Measurements from ENCODE around the gene MAPK8IP2. TPM values are rescaled to one million over a fixed set of nuclear protein-coding genes. Genes with fewer than 3 reads are reported as not detected.

Gene MAPK8IP2
- total RNA-seq, 4 donors from 2014 or later, result 0.39 to 0.85 (median 0.47) TPM

GRCh38 chr22:50587407-50587806 is 13.2 kb upstream of the MAPK8IP2 start:
- no peak for TF ChIP-seq CTCF (IDR thresholded peaks at IDR 0.05 in 4 of 5, conservative IDR thresholded peaks at IDR 0.05 in 1 of 5)
- no peak for TF ChIP-seq POLR2A (IDR thresholded peaks at IDR 0.05)
- Histone ChIP-seq H3K27ac (no peak overlapping the region), H3K4me1 (peaks cover 6 to 10% of the 10 kb centered on the region in 2 donors), H3K36me3 (no peaks in the 10 kb centered on the region), H3K9me3 (no peaks in the 10 kb centered on the region), H3K27me3 (no peaks in the 10 kb centered on the region), H3K4me3 (no peak overlapping the region)
- in situ Hi-C loops (cut with MboI; ENCODE audit: low sequenced_read_pairs in 4 of 4) (no loop called here), intact Hi-C loops (cut with DNase I; ENCODE audit: low total_unique reads) (no loop called here)
- DNase-seq (no peak), ATAC-seq (no peak)

GRCh38 chr22:50595189-50595588 is 5.4 kb upstream of the MAPK8IP2 start:
- Histone ChIP-seq H3K27ac (no peak overlapping the region), H3K27me3 (peaks cover 7 to 15% (median 11%) of the 10 kb centered on the region in 3 donors), H3K36me3 (no peaks in the 10 kb centered on the region), H3K4me1 (no peaks in the 10 kb centered on the region), H3K4me3 (no peak overlapping the region), H3K9me3 (no peaks in the 10 kb centered on the region)
- ATAC-seq, result no peak
- in situ Hi-C loops (cut with MboI; ENCODE audit: low sequenced_read_pairs in 4 of 4), result no loop called here
- intact Hi-C loops (cut with DNase I; ENCODE audit: low total_unique reads), result no loop called here
- no peak for DNase-seq
- TF ChIP-seq POLR2A (IDR thresholded peaks at IDR 0.05), result no peak
- TF ChIP-seq CTCF (IDR thresholded peaks at IDR 0.05 in 4 of 5, conservative IDR thresholded peaks at IDR 0.05 in 1 of 5), result no peak

DNA sequence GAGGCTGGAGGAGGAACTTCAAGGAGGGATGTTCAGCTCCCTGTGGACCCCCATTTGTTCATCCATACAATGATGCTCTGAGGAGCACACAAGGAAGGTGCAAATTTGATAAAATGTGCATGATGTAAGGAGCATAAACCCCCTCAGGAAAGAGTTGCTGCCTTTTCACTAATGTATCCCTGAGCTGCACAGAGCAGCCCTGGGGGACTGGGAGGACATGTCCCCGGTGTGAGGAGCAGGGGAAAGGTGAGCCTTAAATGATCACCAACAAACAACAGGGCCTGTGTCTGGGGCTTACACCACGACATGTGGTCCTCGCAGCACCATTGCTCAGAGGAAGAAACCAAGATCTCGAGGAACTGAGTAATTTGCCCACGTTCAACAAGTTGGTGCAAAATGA is 3.5 kb upstream of the MAPK8IP2 start:
- no peak overlapping the region for H3K4me3 ChIP-seq
- H3K4me1 ChIP-seq, result no peaks in the 10 kb centered on the region
- intact Hi-C loops (cut with DNase I; ENCODE audit: low total_unique reads), result no loop called here
- TF ChIP-seq CTCF (IDR thresholded peaks at IDR 0.05 in 4 of 5, conservative IDR thresholded peaks at IDR 0.05 in 1 of 5), result no peak
- TF ChIP-seq POLR2A (IDR thresholded peaks at IDR 0.05), result no peak
- peaks cover 12 to 25% (median 24%) of the 10 kb centered on the region in 3 donors for H3K27me3 ChIP-seq
- no peak for ATAC-seq
- no peak for DNase-seq
- H3K27ac ChIP-seq, result no peak overlapping the region
- in situ Hi-C loops (cut with MboI; ENCODE audit: low sequenced_read_pairs in 4 of 4), result no loop called here
- no peaks in the 10 kb centered on the region for H3K9me3 ChIP-seq
- H3K36me3 ChIP-seq, result no peaks in the 10 kb centered on the region

GRCh38 chr22:50599816-50600455 is 657 bp upstream of the MAPK8IP2 start:
- intact Hi-C loops (cut with DNase I; ENCODE audit: low total_unique reads), result no loop called here
- Histone ChIP-seq H3K36me3 (no peaks in the 10 kb centered on the region), H3K9me3 (no peaks in the 10 kb centered on the region), H3K4me1 (no peaks in the 10 kb centered on the region), H3K27ac (no peak overlapping the region), H3K27me3 (peaks cover 25 to 49% (median 45%) of the 10 kb centered on the region in 3 donors), H3K4me3 (peak overlapping the region in 2 of 4 donors; percentile 28 to 35)
- in situ Hi-C loops (cut with MboI; ENCODE audit: low sequenced_read_pairs in 4 of 4), result no loop called here
- peak in 1 of 2 donors; percentile 46 for ATAC-seq
- TF ChIP-seq POLR2A (IDR thresholded peaks at IDR 0.05), result no peak
- no peak for TF ChIP-seq CTCF (IDR thresholded peaks at IDR 0.05 in 4 of 5, conservative IDR thresholded peaks at IDR 0.05 in 1 of 5)
- no peak for DNase-seq

Measured in gastrocnemius medialis (tissue), 4 donors.